ENCODE measurements around the gene FAM24B.
"Not testable (repeated sequence)": the region's sequence is repeated elsewhere in the genome, so short reads cannot be mapped to it uniquely, and the experiment has no call there.

GRCh38 chr10:122871947-122872346, 7.4 kb downstream of the FAM24B start:
- TF ChIP-seq TAF1, POLR2A (IDR thresholded peaks at IDR 0.05; ENCODE audit: low read depth, low read length): not testable (repeated sequence)
